HEK293T (cell line): ENCODE data around the gene USP31.

Experiments
- ARNT ChIP-seq: fragments of 450-650 bp; IDR thresholded peaks from 2 replicates; pipeline ENCODE4 v1.6.1; 2017; ENCODE audit warnings: mild to moderate bottlenecking
- BHLHE40 ChIP-seq: fragments of 450-650 bp; IDR thresholded peaks from 2 replicates; pipeline ENCODE4 v1.6.1; 2016; ENCODE audit warnings: mild to moderate bottlenecking, moderate library complexity, borderline replicate concordance
- ELF4 ChIP-seq: fragments of 450-650 bp; IDR thresholded peaks from 2 replicates; pipeline ENCODE4 v1.6.1; 2017; ENCODE audit warnings: antibody characterized with exemption
- FOXM1 ChIP-seq: fragments of 450-650 bp; IDR thresholded peaks from 2 replicates; pipeline ENCODE4 v1.6.1; 2017; ENCODE audit warnings: mild to moderate bottlenecking, borderline replicate concordance
- HDGF ChIP-seq: fragments of 450-650 bp; IDR thresholded peaks from 2 replicates; pipeline ENCODE4 v1.6.1; 2017; ENCODE audit warnings: antibody characterized with exemption, borderline replicate concordance
- LEF1 ChIP-seq: fragments of 450-650 bp; IDR thresholded peaks from 2 replicates; pipeline ENCODE4 v1.6.1; 2017; ENCODE audit warnings: mild to moderate bottlenecking, borderline replicate concordance
- NFRKB ChIP-seq: fragments of 450-650 bp; IDR thresholded peaks from 2 replicates; pipeline ENCODE4 v1.6.1; 2016; ENCODE audit warnings: mild to moderate bottlenecking, moderate library complexity
- PKNOX1 ChIP-seq: fragments of 450-650 bp; IDR thresholded peaks from 2 replicates; pipeline ENCODE4 v1.6.1; 2016
- SP1 ChIP-seq: fragments of 450-650 bp; IDR thresholded peaks from 2 replicates; pipeline ENCODE4 v1.6.1; 2017
- TARDBP ChIP-seq: fragments of 450-650 bp; IDR thresholded peaks from 2 replicates; pipeline ENCODE4 v1.6.1; 2016

GRCh38 chr16:23072769-23073549, 76.3 kb downstream of the USP31 start:
- TF ChIP-seq NFRKB (no peak), ELF4 (no peak), LEF1 (no peak), FOXM1 (no peak), TARDBP (no peak), BHLHE40 (no peak), SP1 (no peak), HDGF (no peak), PKNOX1 (no peak), ARNT (no peak)
